Smooth muscle cell (in vitro differentiated cells): Measurements from ENCODE around the gene UNC13A. TPM values are rescaled to one million over a fixed set of nuclear protein-coding genes. Genes with fewer than 3 reads are reported as not detected.

ENCODE experiments used
- DNase-seq: peaks from one replicate; lab custom pipeline; 2025; ENCODE audit not compliant: unreplicated experiment; lab: John Stamatoyannopoulos, UW
- H2AFZ ChIP-seq: fragments of 200-600 bp; sonication (generic); 2 replicates; pipeline ENCODE4 v1.6.0; 2016; ENCODE audit warnings: antibody characterized with exemption, low read depth, mild to moderate bottlenecking
- H3F3A ChIP-seq: fragments of 200-600 bp; sonication (generic); 2 replicates; pipeline ENCODE4 v1.6.0; 2017; ENCODE audit warnings: antibody characterized with exemption, low read depth
- H3K27ac ChIP-seq: fragments of 200-600 bp; sonication (generic); 2 replicates; pipeline ENCODE4 v1.5.1; 2016; ENCODE audit warnings: low read depth, mild to moderate bottlenecking
- H3K27me3 ChIP-seq: fragments of 200-600 bp; sonication (generic); 2 replicates; pipeline ENCODE4 v1.6.1; 2016; ENCODE audit warnings: low read depth, mild to moderate bottlenecking
- H3K36me3 ChIP-seq: fragments of 200-600 bp; sonication (generic); 2 replicates; pipeline ENCODE4 v1.5.1; 2016; ENCODE audit warnings: low read depth
- H3K4me1 ChIP-seq: fragments of 200-600 bp; sonication (generic); 2 replicates; pipeline ENCODE4 v1.5.1; 2016; ENCODE audit warnings: low read depth
- H3K4me2 ChIP-seq: fragments of 200-600 bp; sonication (generic); 2 replicates; pipeline ENCODE4 v1.6.0; 2016; ENCODE audit warnings: mild to moderate bottlenecking
- H3K4me3 ChIP-seq: fragments of 200-600 bp; sonication (generic); 2 replicates; pipeline ENCODE4 v1.5.1; 2016; ENCODE audit warnings: mild to moderate bottlenecking
- H3K79me2 ChIP-seq: fragments of 200-600 bp; sonication (generic); 2 replicates; pipeline ENCODE4 v1.6.0; 2016; ENCODE audit warnings: low read depth, mild to moderate bottlenecking
- H3K9ac ChIP-seq: fragments of 200-600 bp; sonication (generic); 2 replicates; pipeline ENCODE4 v1.6.0; 2016; ENCODE audit warnings: low read depth
- H3K9me3 ChIP-seq: fragments of 200-600 bp; sonication (generic); replicated peaks from 2 replicates; pipeline ENCODE4 v1.5.1; 2016; ENCODE audit warnings: low read depth
- H4K20me1 ChIP-seq: fragments of 200-600 bp; sonication (generic); 2 replicates; pipeline ENCODE4 v1.6.0; 2016; ENCODE audit warnings: low read depth
- CTCF ChIP-seq: fragments of 200-600 bp; sonication (generic); IDR thresholded peaks from 2 replicates; pipeline ENCODE4 v1.5.1; 2017; ENCODE audit warnings: borderline replicate concordance, mild to moderate bottlenecking, antibody characterized with exemption; ENCODE audit not compliant: insufficient read depth, poor library complexity, severe bottlenecking
- WGBS: methylation state at CpG from one replicate; pipeline ENCODE4 v1.1.7; 2016; ENCODE audit warnings: low lambda C conversion rate; 5-methylcytosine and 5-hydroxymethylcytosine counted together
- polyA plus RNA-seq: library from polyadenylated mRNA; unstranded; fragments of >200 nt; fragmentation: Nextera tagmentation; extraction: Ambion mirVana; gene quantifications from 2 replicates; pipeline ENCODE4 v1.2.1, GENCODE V29; 2016
- total RNA-seq: library from RNA; depleted of rRNA; stranded (reverse); fragments of >200 nt; gene quantifications from 2 replicates; pipeline ENCODE4 v1.2.3, GENCODE V29; 2014

Gene UNC13A
- total and polyA plus RNA-seq, 2 experiments from 2014 or later: 0.21 to 2.1 TPM

- no peak for TF ChIP-seq CTCF
- WGBS: 48% methylated on average over 2 of the region's 2 CpGs
- no peaks in the 10 kb centered on the region for H3K79me2 ChIP-seq
- H4K20me1 ChIP-seq: no peaks in the 10 kb centered on the region
- no peak for DNase-seq
- H3F3A ChIP-seq: no peaks in the 10 kb centered on the region
- H3K9ac ChIP-seq: no peak overlapping the region
- H3K27me3 ChIP-seq: no peaks in the 10 kb centered on the region
- no peak overlapping the region for H2AFZ ChIP-seq
- H3K9me3 ChIP-seq: no peaks in the 10 kb centered on the region
- H3K4me2 ChIP-seq: no peak overlapping the region
- no peak overlapping the region for H3K27ac ChIP-seq
- H3K4me3 ChIP-seq: no peak overlapping the region
- H3K4me1 ChIP-seq: no peaks in the 10 kb centered on the region
- H3K36me3 ChIP-seq: no peaks in the 10 kb centered on the region
Measured at GRCh38 chr19:17618936-17619335, 69.2 kb downstream of the UNC13A start.

- 94% methylated on average over 7 of the region's 7 CpGs for WGBS
- no peak overlapping the region for H3K4me3 ChIP-seq
Measured at GRCh38 chr19:17618281-17618903, 69.8 kb downstream of the UNC13A start.

GRCh38 chr19:17617807-17618192 lies 70.4 kb downstream of the UNC13A start:
- Histone ChIP-seq H3K4me3 (no peak overlapping the region), H3K27me3 (no peaks in the 10 kb centered on the region)

More at GRCh38 chr19:17618281-17618903, 69.8 kb downstream of the UNC13A start:
- Histone ChIP-seq H3K4me2 (no peak overlapping the region), H3K9ac (no peak overlapping the region), H3K36me3 (no peaks in the 10 kb centered on the region), H3K79me2 (no peaks in the 10 kb centered on the region), H3K27ac (no peak overlapping the region), H3F3A (no peaks in the 10 kb centered on the region), H3K4me1 (no peaks in the 10 kb centered on the region), H2AFZ (no peak overlapping the region), H4K20me1 (no peaks in the 10 kb centered on the region), H3K27me3 (no peaks in the 10 kb centered on the region), H3K9me3 (no peaks in the 10 kb centered on the region)
- TF ChIP-seq CTCF: no peak
- DNase-seq: no peak

More at GRCh38 chr19:17617807-17618192, 70.4 kb downstream of the UNC13A start:
- H2AFZ ChIP-seq: no peak overlapping the region
- WGBS: 92% methylated on average over 7 of the region's 7 CpGs
- no peak overlapping the region for H3K27ac ChIP-seq
- H3K9ac ChIP-seq: no peak overlapping the region
- H3K9me3 ChIP-seq: no peaks in the 10 kb centered on the region
- no peak for DNase-seq
- TF ChIP-seq CTCF: no peak
- H3K36me3 ChIP-seq: no peaks in the 10 kb centered on the region
- H3K79me2 ChIP-seq: no peaks in the 10 kb centered on the region
- H3K4me1 ChIP-seq: no peaks in the 10 kb centered on the region
- no peaks in the 10 kb centered on the region for H3F3A ChIP-seq
- no peak overlapping the region for H3K4me2 ChIP-seq
- H4K20me1 ChIP-seq: no peaks in the 10 kb centered on the region
